Fibroblast of pulmonary artery (primary cell): ENCODE measurements around the gene FAM177B.

Experiments used
- DNase-seq: peaks from one replicate; pipeline ENCODE4 v3.0.0-alpha.2; 2010; ENCODE audit warnings: low read depth
- H3K4me3 ChIP-seq: replicated peaks from 2 replicates; pipeline ENCODE4 v1.5.1; 2011; ENCODE audit warnings: low read depth, mild to moderate bottlenecking, control low read depth, low read length, moderate library complexity
- CTCF ChIP-seq: IDR thresholded peaks from 2 replicates; pipeline ENCODE4 v1.5.1; 2011; ENCODE audit warnings: mild to moderate bottlenecking, control low read depth, low read length, inconsistent platforms; ENCODE audit errors: missing control alignments

The FAM177B gene

GRCh38 chr1:222792744-222793143 is 55.7 kb downstream of the FAM177B start:
- peak; percentile 57 for DNase-seq
- peak; percentile 48 for TF ChIP-seq CTCF
- H3K4me3 ChIP-seq = no peak overlapping the region

GRCh38 chr1:222794656-222795474 is 57.9 kb downstream of the FAM177B start:
- no peak overlapping the region for H3K4me3 ChIP-seq
- no peak for DNase-seq
- peak; percentile 5 for TF ChIP-seq CTCF

- H3K4me3 ChIP-seq = no peak overlapping the region
- TF ChIP-seq CTCF = no peak
- DNase-seq = peak; percentile 62
Observed at GRCh38 chr1:222798116-222798515, 61.1 kb downstream of the FAM177B start.

- no peak overlapping the region for H3K4me3 ChIP-seq
- TF ChIP-seq CTCF = no peak
- DNase-seq = no peak
Observed at GRCh38 chr1:222798975-222799374, 62.0 kb downstream of the FAM177B start.
